Stomach (tissue), 9 donors: ENCODE results near the gene AKAP11. TPM values are rescaled to one million over a fixed set of nuclear protein-coding genes. Genes with fewer than 3 reads are reported as not detected.

ENCODE experiments used
- DNase-seq, 2 donors: peaks; one replicate each; pipeline versions ENCODE4 v3.0.0 to v3.0.0-alpha.2; 2013 to 2019
- H3K27ac ChIP-seq, 5 donors: fragments of 200-600 bp in 4 of 5; sonication (generic) in 4 of 5; one replicate each; pipeline ENCODE4 v1.5.1; 2013 to 2019; ENCODE audit warnings: mild to moderate bottlenecking in 1 of 5, moderate library complexity in 1 of 5
- H3K27me3 ChIP-seq, 3 donors: fragments of 200-600 bp; sonication (generic); one replicate each; pipeline ENCODE4 v1.5.1; 2017 to 2019; ENCODE audit warnings: mixed run types in 1 of 3
- H3K36me3 ChIP-seq, 4 donors: fragments of 200-600 bp; sonication (generic); 1 replicate in 3 of 4; 2 replicates in 1 of 4; pipeline ENCODE4 v1.5.1; 2016 to 2019
- H3K4me1 ChIP-seq, 4 donors: fragments of 200-600 bp; sonication (generic); one replicate each; pipeline ENCODE4 v1.5.1; 2016 to 2019
- H3K4me3 ChIP-seq, 4 donors: fragments of 200-600 bp; sonication (generic) in 3 of 4; one replicate each; pipeline ENCODE4 v1.5.1; 2016 to 2019; ENCODE audit warnings: mild to moderate bottlenecking in 1 of 4
- H3K9me3 ChIP-seq, 4 donors: fragments of 200-600 bp; sonication (generic); one replicate each; pipeline ENCODE4 v1.5.1; 2016 to 2019
- EP300 ChIP-seq: sonication (generic); formaldehyde crosslinking; IDR thresholded peaks from one replicate; pipeline ENCODE4 v1.6.1; 2017; ENCODE audit warnings: antibody characterized with exemption
- POLR2A ChIP-seq, 4 donors: fragments of 450-650 bp; IDR thresholded peaks; one replicate each; pipeline ENCODE4 v1.6.1; 2016; ENCODE audit warnings: antibody characterized with exemption in 4 of 4, control low read depth in 2 of 4, mild to moderate bottlenecking in 1 of 4, moderate library complexity in 1 of 4
- POLR2AphosphoS5 ChIP-seq, 3 donors: sonication (generic); formaldehyde crosslinking; IDR thresholded peaks; one replicate each; pipeline ENCODE4 v1.6.1; 2016; ENCODE audit warnings: antibody characterized with exemption in 3 of 3
- WGBS, 5 donors: extraction: QIAGEN DNeasy Blood & Tissue Kit in 3 of 5; methylation state at CpG; one replicate each; pipeline versions ENCODE4 v1.1.5 to v1.1.7; 2013 to 2018; 5-methylcytosine and 5-hydroxymethylcytosine counted together
- intact Hi-C: fragments of 100-400 bp; cut with DNase I; formaldehyde crosslinking; loops from one replicate; pipeline ENCODE4 v1.15.1; 2023; ENCODE audit warnings: low total_unique reads
- polyA plus RNA-seq, 3 donors: library from polyadenylated mRNA; stranded (reverse); fragments of 200-250 nt; gene quantifications; one replicate each; pipeline ENCODE4 v1.2.3, GENCODE V29; 2013
- total RNA-seq, 5 donors: library from RNA; depleted of rRNA; stranded (reverse); fragments of >200 nt; gene quantifications; one replicate each; pipeline versions ENCODE4 v1.1.0 to v1.2.3, GENCODE V29; 2014 to 2016
- TF ChIP-seq, protein P1 (sequence below), 7 experiments: fragments of 450-650 bp in 4 of 7; fragments of 200-600 bp in 3 of 7; sonication (generic) in 3 of 7; IDR thresholded peaks; one replicate each; pipeline ENCODE4 v1.5.1; 2016 to 2019; ENCODE audit warnings: antibody characterized with exemption in 7 of 7, control low read depth in 2 of 7, mild to moderate bottlenecking in 1 of 7
- donor health status: healthy with polysubstance abuse.
- donor health status: Bipolar disorder and iron deficiency.
- donor health status: healthy.

The AKAP11 gene
- total and polyA plus RNA-seq, 8 donors = 2.8 to 58.0 (median 14.5) TPM

GRCh38 chr13:42279080-42279479 is 7.1 kb downstream of the AKAP11 start:
- no peaks in the 10 kb centered on the region for H3K27me3 ChIP-seq

GRCh38 chr13:42279986-42280385 is 8.0 kb downstream of the AKAP11 start:
- DNase-seq = no peak
- no peak overlapping the region for H3K4me3 ChIP-seq
- peaks cover 10 to 68% (median 38%) of the 10 kb centered on the region in 4 donors for H3K4me1 ChIP-seq
- H3K9me3 ChIP-seq = no peaks in the 10 kb centered on the region
- no peaks in the 10 kb centered on the region for H3K27me3 ChIP-seq
- WGBS, 5 donors = 22 to 36% (median 25%) methylated on average over 1 of the region's 1 CpG
- H3K36me3 ChIP-seq = no peaks in the 10 kb centered on the region
- TF ChIP-seq, protein P1, sequence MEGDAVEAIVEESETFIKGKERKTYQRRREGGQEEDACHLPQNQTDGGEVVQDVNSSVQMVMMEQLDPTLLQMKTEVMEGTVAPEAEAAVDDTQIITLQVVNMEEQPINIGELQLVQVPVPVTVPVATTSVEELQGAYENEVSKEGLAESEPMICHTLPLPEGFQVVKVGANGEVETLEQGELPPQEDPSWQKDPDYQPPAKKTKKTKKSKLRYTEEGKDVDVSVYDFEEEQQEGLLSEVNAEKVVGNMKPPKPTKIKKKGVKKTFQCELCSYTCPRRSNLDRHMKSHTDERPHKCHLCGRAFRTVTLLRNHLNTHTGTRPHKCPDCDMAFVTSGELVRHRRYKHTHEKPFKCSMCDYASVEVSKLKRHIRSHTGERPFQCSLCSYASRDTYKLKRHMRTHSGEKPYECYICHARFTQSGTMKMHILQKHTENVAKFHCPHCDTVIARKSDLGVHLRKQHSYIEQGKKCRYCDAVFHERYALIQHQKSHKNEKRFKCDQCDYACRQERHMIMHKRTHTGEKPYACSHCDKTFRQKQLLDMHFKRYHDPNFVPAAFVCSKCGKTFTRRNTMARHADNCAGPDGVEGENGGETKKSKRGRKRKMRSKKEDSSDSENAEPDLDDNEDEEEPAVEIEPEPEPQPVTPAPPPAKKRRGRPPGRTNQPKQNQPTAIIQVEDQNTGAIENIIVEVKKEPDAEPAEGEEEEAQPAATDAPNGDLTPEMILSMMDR (IDR thresholded peaks at IDR 0.05) = no peak
- TF ChIP-seq POLR2A (IDR thresholded peaks at IDR 0.05) = no peak
- no peak for TF ChIP-seq POLR2AphosphoS5 (IDR thresholded peaks at IDR 0.05)
- no peak for TF ChIP-seq EP300
- intact Hi-C loops = no loop called here
- peak overlapping the region in 1 of 5 donors; percentile 52 for H3K27ac ChIP-seq

More at GRCh38 chr13:42279080-42279479, 7.1 kb downstream of the AKAP11 start:
- H3K4me3 ChIP-seq = no peak overlapping the region
- no peak for DNase-seq
- no peaks in the 10 kb centered on the region for H3K36me3 ChIP-seq
- WGBS, 5 donors = 74 to 84% (median 81%) methylated on average over 6 of the region's 6 CpGs
- TF ChIP-seq, protein P1 (IDR thresholded peaks at IDR 0.05) = no peak
- TF ChIP-seq POLR2A (IDR thresholded peaks at IDR 0.05) (no peak), EP300 (no peak), POLR2AphosphoS5 (IDR thresholded peaks at IDR 0.05) (no peak)
- H3K9me3 ChIP-seq = no peaks in the 10 kb centered on the region
- H3K4me1 ChIP-seq = peaks cover 11 to 75% (median 41%) of the 10 kb centered on the region in 4 donors
- no peak overlapping the region for H3K27ac ChIP-seq
- intact Hi-C loops = no loop called here

DNA sequence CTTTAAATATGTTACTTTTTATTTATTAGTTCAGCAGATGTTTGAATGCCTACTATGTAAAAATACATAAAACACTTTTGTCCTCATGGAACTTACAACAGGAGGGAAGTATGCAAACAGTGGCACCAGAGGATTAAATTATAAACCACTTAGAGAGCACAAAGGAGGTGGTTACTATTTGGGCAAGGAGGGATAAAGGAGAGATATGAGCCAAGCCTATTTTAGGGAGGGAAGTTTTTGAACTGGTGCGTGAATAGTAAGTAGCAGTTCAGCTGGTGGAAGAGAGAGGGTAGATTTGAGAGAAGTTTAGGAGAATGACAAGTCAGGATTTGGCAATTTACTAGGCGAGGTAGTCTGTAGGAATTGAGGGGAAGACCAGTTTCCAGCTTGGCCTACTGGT is 8.6 kb downstream of the AKAP11 start:
- Histone ChIP-seq H3K4me3 (no peak overlapping the region), H3K27ac (no peak overlapping the region), H3K4me1 (peaks cover 10 to 63% (median 36%) of the 10 kb centered on the region in 4 donors), H3K27me3 (no peaks in the 10 kb centered on the region), H3K9me3 (no peaks in the 10 kb centered on the region), H3K36me3 (no peaks in the 10 kb centered on the region)
- TF ChIP-seq POLR2AphosphoS5 (IDR thresholded peaks at IDR 0.05) = no peak
- intact Hi-C loops = no loop called here
- DNase-seq = no peak
- 44 to 67% (median 53%) methylated on average over 2 of the region's 2 CpGs for WGBS, 5 donors

DNA sequence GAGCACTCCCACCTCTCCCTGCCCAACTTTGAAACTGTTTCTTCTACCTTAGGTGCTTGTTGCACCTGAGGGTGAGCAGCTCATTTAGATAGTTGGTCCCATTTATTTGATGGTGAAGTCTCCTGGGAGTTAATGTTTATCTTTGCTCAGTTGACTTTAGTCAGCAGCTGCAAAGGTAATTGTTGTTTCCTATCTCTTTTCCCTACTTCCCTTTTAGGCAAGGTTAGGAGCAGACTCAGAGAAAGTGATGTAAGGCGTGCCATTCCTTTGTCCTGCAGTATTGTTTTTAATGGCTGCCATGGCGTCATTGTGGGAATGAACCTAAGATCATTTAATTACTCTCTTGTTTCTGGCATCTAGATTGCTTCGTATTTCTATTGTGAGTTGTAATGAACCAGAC is 11.6 kb downstream of the AKAP11 start:
- no peak overlapping the region for H3K4me3 ChIP-seq
- H3K27ac ChIP-seq = peak overlapping the region in 1 of 5 donors; percentile 16
- no peaks in the 10 kb centered on the region for H3K27me3 ChIP-seq
- peaks cover 9 to 27% (median 22%) of the 10 kb centered on the region in 4 donors for H3K36me3 ChIP-seq
- intact Hi-C loops = no loop called here
- DNase-seq = peak in 1 of 2 donors; percentile 37
- no peaks in the 10 kb centered on the region for H3K9me3 ChIP-seq
- peaks cover 10 to 48% (median 29%) of the 10 kb centered on the region in 4 donors for H3K4me1 ChIP-seq
- 62 to 79% (median 75%) methylated on average over 3 of the region's 3 CpGs for WGBS, 5 donors
- TF ChIP-seq POLR2AphosphoS5 (IDR thresholded peaks at IDR 0.05) = no peak
- no peak for TF ChIP-seq EP300
- TF ChIP-seq, protein P1 (IDR thresholded peaks at IDR 0.05) = no peak
- no peak for TF ChIP-seq POLR2A (IDR thresholded peaks at IDR 0.05)

- TF ChIP-seq, protein P1 (IDR thresholded peaks at IDR 0.05) = no peak
- TF ChIP-seq EP300 (no peak), POLR2A (IDR thresholded peaks at IDR 0.05) (no peak), POLR2AphosphoS5 (IDR thresholded peaks at IDR 0.05) (no peak)
- intact Hi-C loops = no loop called here
- Histone ChIP-seq H3K4me1 (peaks cover 10 to 43% (median 28%) of the 10 kb centered on the region in 4 donors), H3K4me3 (no peak overlapping the region), H3K36me3 (peaks cover 13 to 32% (median 27%) of the 10 kb centered on the region in 4 donors), H3K9me3 (no peaks in the 10 kb centered on the region), H3K27me3 (no peaks in the 10 kb centered on the region), H3K27ac (no peak overlapping the region)
- DNase-seq = no peak
- WGBS, 5 donors = 66 to 87% (median 73%) methylated on average over 3 of the region's 3 CpGs
These were observed 12.1 kb downstream of the AKAP11 start for GRCh38 chr13:42284068-42284467.
